ENCODE measurements around the gene CTNNA3. TPM values are rescaled to one million over a fixed set of nuclear protein-coding genes. Genes with fewer than 3 reads are reported as not detected.

Gene CTNNA3
- total RNA-seq, 1 donor from 2014 or later = under 0.01 TPM

GRCh38 chr10:66625709-66626590, 1070.0 kb downstream of the CTNNA3 start:
- intact Hi-C loops (cut with DNase I) = no loop called here
- Histone ChIP-seq H3K27me3 (no peaks in the 10 kb centered on the region), H3K36me3 (no peaks in the 10 kb centered on the region), H3K9me3 (no peaks in the 10 kb centered on the region), H3K27ac (no peak overlapping the region), H3K4me3 (no peak overlapping the region), H3K4me1 (no peaks in the 10 kb centered on the region)
- TF ChIP-seq CTCF (IDR thresholded peaks at IDR 0.05) = no peak
- no peak for DNase-seq (ENCODE audit: low spot score in 2 of 2)

GRCh38 chr10:66622050-66622449, 1073.9 kb downstream of the CTNNA3 start:
- no peak overlapping the region for H3K27ac ChIP-seq
- H3K9me3 ChIP-seq = no peaks in the 10 kb centered on the region
- H3K27me3 ChIP-seq = no peaks in the 10 kb centered on the region
- intact Hi-C loops (cut with DNase I) = no loop called here
- H3K36me3 ChIP-seq = no peaks in the 10 kb centered on the region
- H3K4me3 ChIP-seq = no peak overlapping the region
- no peaks in the 10 kb centered on the region for H3K4me1 ChIP-seq
- no peak for DNase-seq (ENCODE audit: low spot score in 2 of 2)
- no peak for TF ChIP-seq CTCF (IDR thresholded peaks at IDR 0.05)

- peaks cover 0 to 32% of the 10 kb centered on the region in 2 donors for H3K9me3 ChIP-seq
- TF ChIP-seq CTCF (IDR thresholded peaks at IDR 0.05) = no peak
- peak in 1 of 2 donors; percentile 50 for DNase-seq (ENCODE audit: low spot score in 2 of 2)
- intact Hi-C loops (cut with DNase I) = no loop called here
- no peak overlapping the region for H3K4me3 ChIP-seq
- H3K36me3 ChIP-seq = no peaks in the 10 kb centered on the region
- no peaks in the 10 kb centered on the region for H3K4me1 ChIP-seq
- no peak overlapping the region for H3K27ac ChIP-seq
- H3K27me3 ChIP-seq = no peaks in the 10 kb centered on the region
Measured at GRCh38 chr10:66604195-66604594, 1091.8 kb downstream of the CTNNA3 start.

- DNase-seq (ENCODE audit: low spot score in 2 of 2) = no peak
- H3K27me3 ChIP-seq = no peaks in the 10 kb centered on the region
- no peaks in the 10 kb centered on the region for H3K4me1 ChIP-seq
- no peak for TF ChIP-seq CTCF (IDR thresholded peaks at IDR 0.05)
- peaks cover 0 to 7% of the 10 kb centered on the region in 2 donors for H3K9me3 ChIP-seq
- intact Hi-C loops (cut with DNase I) = no loop called here
- H3K27ac ChIP-seq = no peak overlapping the region
- H3K4me3 ChIP-seq = no peak overlapping the region
- H3K36me3 ChIP-seq = no peaks in the 10 kb centered on the region
Measured at GRCh38 chr10:66591865-66592264, 1104.1 kb downstream of the CTNNA3 start.

GRCh38 chr10:66587680-66588050, 1108.3 kb downstream of the CTNNA3 start:
- Histone ChIP-seq H3K9me3 (peaks cover 0 to 4% of the 10 kb centered on the region in 2 donors), H3K4me3 (no peak overlapping the region), H3K27me3 (no peaks in the 10 kb centered on the region), H3K27ac (no peak overlapping the region), H3K4me1 (no peaks in the 10 kb centered on the region), H3K36me3 (no peaks in the 10 kb centered on the region)
- DNase-seq (ENCODE audit: low spot score in 2 of 2) = no peak
- intact Hi-C loops (cut with DNase I) = no loop called here
- no peak for TF ChIP-seq CTCF (IDR thresholded peaks at IDR 0.05)

Data from ascending aorta (tissue), 2 donors.